ENCODE results near the gene CCDC13. TPM values are rescaled to one million over a fixed set of nuclear protein-coding genes. Genes with fewer than 3 reads are reported as not detected.

CCDC13 gene
- total and polyA plus RNA-seq, 10 of the 15 experiments (the other 5 are each of a cell fraction or from before 2014, with no cell fraction given) = 0.13 to 0.81 (median 0.30) TPM; not detected in 4

- H3K4me2 ChIP-seq (ENCODE audit: control insufficient read depth, insufficient read depth) = no peak overlapping the region
- DNase-seq (ENCODE audit: low read depth, low spot score) (no peak), FAIRE-seq (no peak), ATAC-seq (no peak)
- H4K20me1 ChIP-seq (ENCODE audit: control insufficient read depth, insufficient read depth) = no peaks in the 10 kb centered on the region
- H3K36me3 ChIP-seq (ENCODE audit: control insufficient read depth in 2 of 2, insufficient read depth in 2 of 2, low read length in 1 of 2) = no peaks in the 10 kb centered on the region
- no peak overlapping the region for H2AFZ ChIP-seq (ENCODE audit: control insufficient read depth, low read depth, low read length)
- no peaks in the 10 kb centered on the region for H3K79me2 ChIP-seq (ENCODE audit: control insufficient read depth, insufficient read depth, low read length)
- 87% methylated on average over 22 of the region's 28 CpGs for WGBS (ENCODE audit: insufficient coverage, insufficient replicate concordance, low lambda C conversion rate, missing lambda C conversion rate)
- SMC1A ChIA-PET (ENCODE audit: uncharacterized antibody, unreplicated experiment) = no interaction called here
- POLR2A ChIA-PET = interaction anchor here (0.6 kb wide), 1 partner anchor 20 kb away, joined by 6 read pairs; no protein-coding TSS in a partner anchor
- in situ Hi-C loops (cut with MboI) = no loop called here
- intact Hi-C loops (cut with micrococcal nuclease; ENCODE audit: unreplicated experiment) = no loop called here
- no peak overlapping the region for H3K27ac ChIP-seq (ENCODE audit: control insufficient read depth, insufficient read depth)
- no peaks in the 10 kb centered on the region for H3K27me3 ChIP-seq (replicated peaks in 1 of 2; ENCODE audit: control insufficient read depth in 2 of 2, insufficient read depth in 2 of 2, low read length in 1 of 2)
- no peak overlapping the region for H3K9ac ChIP-seq (ENCODE audit: control insufficient read depth, insufficient read depth, low read length)
- RAD21 ChIA-PET (ENCODE audit: unreplicated experiment) = no interaction called here
- peaks cover 5% of the 10 kb centered on the region; the same call in 1 of the 2 replicates for H3K4me1 ChIP-seq (ENCODE audit: control insufficient read depth, insufficient read depth, low read length)
- H3K4me3 ChIP-seq = no peak overlapping the region
- CTCF ChIA-PET = interaction anchor here (2.3 kb wide), 1 partner anchor 10 kb away, joined by 9 read pairs; no protein-coding TSS in a partner anchor
- H3K9me3 ChIP-seq (replicated peaks; ENCODE audit: control insufficient read depth, insufficient read depth, low read length) = no peaks in the 10 kb centered on the region
- no TSS peak for BruUV-seq (replicated peaks)
- TF ChIP-seq HDGF (IDR thresholded peaks at IDR 0.05) (no peak), BCLAF1 (IDR thresholded peaks at IDR 0.05) (no peak), SKIL (IDR thresholded peaks at IDR 0.05; ENCODE audit: low read depth, poor library complexity, severe bottlenecking) (no peak), ATF3 (IDR thresholded peaks at IDR 0.05; ENCODE audit: borderline replicate concordance, extremely low read depth, low read depth, low read length) (no peak), NR2F1 (conservative IDR thresholded peaks at IDR 0.05) (no peak), ZNF207 (IDR thresholded peaks at IDR 0.05; ENCODE audit: borderline replicate concordance) (no peak), YBX1 (IDR thresholded peaks at IDR 0.05) (no peak), RUNX3 (IDR thresholded peaks at IDR 0.05; ENCODE audit: low read length) (no peak), TARDBP (IDR thresholded peaks at IDR 0.05; ENCODE audit: borderline replicate concordance) (no peak), ZNF384 (IDR thresholded peaks at IDR 0.05; ENCODE audit: borderline replicate concordance, low read depth, low read length) (no peak), ZNF687 (IDR thresholded peaks at IDR 0.05) (no peak), ZNF217 (IDR thresholded peaks at IDR 0.05) (no peak), FOXK2 (IDR thresholded peaks at IDR 0.05) (no peak), IRF3 (IDR thresholded peaks at IDR 0.05) (no peak)
Measured at GRCh38 chr3:42769477-42770131, 3.4 kb downstream of the CCDC13 start.

All from GM12878 (cell line).